GM23338 (cell line): ENCODE results near the gene FBN2. TPM values are rescaled to one million over a fixed set of nuclear protein-coding genes. Genes with fewer than 3 reads are reported as not detected.

Source experiments
- ATAC-seq: fragments of 200-7000 bp; cut with Tn5 transposase; 3 replicates; pipeline ENCODE4 v1.9.1; 2020
- DNase-seq: peaks from one replicate; pipeline ENCODE4 v3.0.0-alpha.2; 2015; ENCODE audit warnings: low spot score
- H2AFZ ChIP-seq: fragments of 200-600 bp; sonication (generic); 2 replicates; pipeline ENCODE4 v1.8.0; 2016; ENCODE audit warnings: antibody characterized with exemption, mild to moderate bottlenecking, moderate library complexity
- H3F3A ChIP-seq: fragments of 200-600 bp; sonication (generic); replicated peaks from 2 replicates; pipeline ENCODE4 v1.8.0; 2017; ENCODE audit warnings: antibody characterized with exemption, mixed run types, low read depth
- H3K27ac ChIP-seq: fragments of 200-600 bp; sonication (generic); 2 replicates; pipeline ENCODE4 v1.6.1; 2016; ENCODE audit warnings: low read depth
- H3K27me3 ChIP-seq: fragments of 200-600 bp; sonication (generic); 2 replicates; pipeline ENCODE4 v1.8.0; 2016; ENCODE audit warnings: mild to moderate bottlenecking, mixed run types, moderate library complexity; ENCODE audit not compliant: insufficient read depth
- H3K36me3 ChIP-seq: fragments of 200-600 bp; sonication (generic); 2 replicates; pipeline ENCODE4 v1.8.0; 2016; ENCODE audit warnings: mild to moderate bottlenecking; ENCODE audit not compliant: insufficient read depth
- H3K4me1 ChIP-seq: fragments of 200-600 bp; sonication (generic); 2 replicates; pipeline ENCODE4 v1.8.0; 2016; ENCODE audit warnings: mild to moderate bottlenecking, moderate library complexity; ENCODE audit not compliant: insufficient read depth
- H3K4me2 ChIP-seq: fragments of 200-600 bp; sonication (generic); 2 replicates; pipeline ENCODE4 v1.7.1; 2017; ENCODE audit warnings: mixed run types
- H3K4me3 ChIP-seq: fragments of 200-600 bp; sonication (generic); 2 replicates; pipeline ENCODE4 v1.6.1; 2016; ENCODE audit warnings: mixed run types
- H3K79me2 ChIP-seq: fragments of 200-600 bp; sonication (generic); replicated peaks from 2 replicates; pipeline ENCODE4 v1.8.0; 2017; ENCODE audit warnings: mild to moderate bottlenecking; ENCODE audit not compliant: insufficient read depth
- H3K9me2 ChIP-seq: fragments of 200-600 bp; sonication (generic); 2 replicates; pipeline ENCODE4 v1.8.0; 2017; ENCODE audit not compliant: insufficient read depth
- H4K20me1 ChIP-seq: fragments of 200-600 bp; sonication (generic); replicated peaks from 2 replicates; pipeline ENCODE4 v1.8.0; 2017; ENCODE audit warnings: mild to moderate bottlenecking; ENCODE audit not compliant: insufficient read depth
- H3K27ac Mint-ChIP-seq: 2 replicates; pipeline ENCODE4 v1.8.0; 2020; ENCODE audit warnings: inconsistent platforms, mild to moderate bottlenecking, moderate library complexity, mixed read lengths
- H3K27me3 Mint-ChIP-seq: 3 replicates; pipeline ENCODE4 v1.8.0; 2022; ENCODE audit warnings: low read depth, mild to moderate bottlenecking, moderate library complexity, mixed read lengths, inconsistent platforms; ENCODE audit not compliant: insufficient read depth, poor library complexity
- H3K36me3 Mint-ChIP-seq: 3 replicates; pipeline ENCODE4 v1.8.0; 2021; ENCODE audit warnings: low read depth, mild to moderate bottlenecking, inconsistent platforms, moderate library complexity, mixed read lengths
- H3K4me1 Mint-ChIP-seq: 3 replicates; pipeline ENCODE4 v1.8.0; 2020; ENCODE audit warnings: mild to moderate bottlenecking, inconsistent platforms, mixed read lengths
- H3K4me3 Mint-ChIP-seq: 3 replicates; pipeline ENCODE4 v1.8.0; 2021; ENCODE audit warnings: moderate library complexity, mild to moderate bottlenecking, inconsistent platforms, mixed read lengths
- H3K9me3 Mint-ChIP-seq: 3 replicates; pipeline ENCODE4 v1.8.0; 2020; ENCODE audit warnings: moderate library complexity, mild to moderate bottlenecking, inconsistent platforms, mixed read lengths
- CREB1 ChIP-seq: fragments of 250-450 bp; sonication (Bioruptor Pico); IDR thresholded peaks from 2 replicates; pipeline ENCODE4 v1.5.0; 2020; ENCODE audit warnings: low read depth, mild to moderate bottlenecking, moderate library complexity
- EZH2 ChIP-seq: fragments of 200-600 bp; sonication (generic); IDR thresholded peaks from one replicate; pipeline ENCODE4 v1.8.0; 2017; ENCODE audit warnings: antibody characterized with exemption, mild to moderate bottlenecking, low read depth; ENCODE audit not compliant: unreplicated experiment
- EZH2phosphoT487 ChIP-seq: fragments of 200-600 bp; sonication (generic); IDR thresholded peaks from one replicate; pipeline ENCODE4 v1.8.1; 2018; ENCODE audit warnings: antibody characterized with exemption; ENCODE audit not compliant: unreplicated experiment
- JUNB ChIP-seq: IDR thresholded peaks from one replicate; pipeline ENCODE4 v1.6.1; 2016; ENCODE audit warnings: antibody characterized with exemption; ENCODE audit not compliant: unreplicated experiment
- NANOG ChIP-seq: IDR thresholded peaks from 2 replicates; pipeline ENCODE4 v1.6.1; 2016; ENCODE audit warnings: antibody characterized with exemption, borderline replicate concordance
- POLR2AphosphoS5 ChIP-seq: IDR thresholded peaks from 2 replicates; pipeline ENCODE4 v1.6.1; 2016; ENCODE audit warnings: antibody characterized with exemption, low read depth
- ZNF114 ChIP-seq: fragments of 250-450 bp; sonication (Bioruptor Pico); IDR thresholded peaks from 2 replicates; pipeline ENCODE4 v1.5.0; 2020; ENCODE audit warnings: mild to moderate bottlenecking, moderate library complexity
- ZNF331 ChIP-seq: fragments of 250-450 bp; sonication (Bioruptor Pico); IDR thresholded peaks from 2 replicates; pipeline ENCODE4 v1.5.0; 2020; ENCODE audit warnings: low read depth, mild to moderate bottlenecking, moderate library complexity
- polyA plus RNA-seq: library from polyadenylated mRNA; unstranded; fragments of >200 nt; fragmentation: Nextera tagmentation; extraction: Ambion mirVana; gene quantifications from 2 replicates; pipeline ENCODE4 v1.2.1, GENCODE V29; 2016
- total RNA-seq: library from RNA; depleted of rRNA; stranded (reverse); fragments of >200 nt; shearing (Covaris generic); gene quantifications from 2 replicates; pipeline ENCODE4 v1.2.3, GENCODE V29; 2014
- TF ChIP-seq, protein P1 (sequence below): fragments of 250-450 bp; sonication (Bioruptor Pico); IDR thresholded peaks from 2 replicates; pipeline ENCODE4 v1.5.0; 2020; ENCODE audit warnings: mild to moderate bottlenecking, moderate library complexity
- TF ChIP-seq, protein P2 (sequence below): IDR thresholded peaks from 2 replicates; pipeline ENCODE4 v1.6.1; 2016; ENCODE audit warnings: antibody characterized with exemption
- TF ChIP-seq, protein P3 (sequence below): IDR thresholded peaks from one replicate; pipeline ENCODE4 v1.6.1; 2018; ENCODE audit warnings: antibody characterized with exemption; ENCODE audit not compliant: unreplicated experiment

Gene FBN2
- total and polyA plus RNA-seq, 2 experiments from 2014 or later: 2.6 to 13.6 TPM

DNA sequence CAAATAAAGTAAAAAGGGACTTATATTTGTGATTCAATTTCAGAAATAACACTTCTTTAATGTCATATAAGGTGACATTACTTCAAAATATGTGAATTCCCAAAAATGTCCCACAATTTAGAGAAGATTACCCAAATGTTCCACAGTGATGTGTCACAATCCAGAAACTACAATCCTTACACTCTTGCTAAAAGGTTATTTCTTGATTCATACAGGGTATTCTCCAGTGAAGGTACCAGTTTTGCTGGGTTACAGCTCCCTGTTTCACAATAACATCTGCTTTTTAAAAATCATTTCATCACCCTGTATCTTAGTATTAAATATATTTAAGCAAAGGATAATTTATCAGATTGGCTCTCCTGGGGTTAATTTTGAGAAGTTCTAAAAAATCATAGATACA is 11.0 kb downstream of the FBN2 start:
- no peaks in the 10 kb centered on the region for H3K27me3 ChIP-seq
- no peaks in the 10 kb centered on the region for H3K36me3 ChIP-seq

DNA sequence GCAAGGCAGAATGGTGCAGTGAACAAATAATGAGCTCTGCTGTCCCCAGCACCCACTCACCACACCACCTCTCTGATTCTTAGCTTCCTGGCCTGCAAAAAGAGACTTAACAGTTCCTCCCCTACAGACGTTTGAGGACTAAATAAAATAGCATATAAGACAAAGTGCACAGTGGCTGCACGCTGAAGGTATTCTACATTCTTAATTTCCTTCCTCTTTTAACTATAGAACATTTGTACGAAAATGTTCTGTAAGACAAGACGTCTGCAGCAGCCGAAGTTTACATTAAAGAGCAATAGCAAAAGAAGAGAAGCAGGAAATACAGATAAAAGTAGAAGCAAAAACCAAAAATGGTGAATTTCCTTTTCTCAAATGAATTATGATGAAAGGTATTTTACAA is 15.7 kb downstream of the FBN2 start:
- H3K4me1 ChIP-seq: no peaks in the 10 kb centered on the region
- no peak overlapping the region for H3K4me3 Mint-ChIP-seq
- H3K27me3 Mint-ChIP-seq: no peaks in the 10 kb centered on the region
- no peaks in the 10 kb centered on the region for H3F3A ChIP-seq
- no peak overlapping the region for H3K4me3 ChIP-seq
- H2AFZ ChIP-seq: no peak overlapping the region
- H3K4me1 Mint-ChIP-seq: no peaks in the 10 kb centered on the region
- H3K9me3 Mint-ChIP-seq: no peaks in the 10 kb centered on the region
- no peaks in the 10 kb centered on the region for H4K20me1 ChIP-seq
- H3K27ac Mint-ChIP-seq: no peak overlapping the region
- TF ChIP-seq ZNF331: no peak
- no peak for TF ChIP-seq NANOG
- TF ChIP-seq, protein P1, sequence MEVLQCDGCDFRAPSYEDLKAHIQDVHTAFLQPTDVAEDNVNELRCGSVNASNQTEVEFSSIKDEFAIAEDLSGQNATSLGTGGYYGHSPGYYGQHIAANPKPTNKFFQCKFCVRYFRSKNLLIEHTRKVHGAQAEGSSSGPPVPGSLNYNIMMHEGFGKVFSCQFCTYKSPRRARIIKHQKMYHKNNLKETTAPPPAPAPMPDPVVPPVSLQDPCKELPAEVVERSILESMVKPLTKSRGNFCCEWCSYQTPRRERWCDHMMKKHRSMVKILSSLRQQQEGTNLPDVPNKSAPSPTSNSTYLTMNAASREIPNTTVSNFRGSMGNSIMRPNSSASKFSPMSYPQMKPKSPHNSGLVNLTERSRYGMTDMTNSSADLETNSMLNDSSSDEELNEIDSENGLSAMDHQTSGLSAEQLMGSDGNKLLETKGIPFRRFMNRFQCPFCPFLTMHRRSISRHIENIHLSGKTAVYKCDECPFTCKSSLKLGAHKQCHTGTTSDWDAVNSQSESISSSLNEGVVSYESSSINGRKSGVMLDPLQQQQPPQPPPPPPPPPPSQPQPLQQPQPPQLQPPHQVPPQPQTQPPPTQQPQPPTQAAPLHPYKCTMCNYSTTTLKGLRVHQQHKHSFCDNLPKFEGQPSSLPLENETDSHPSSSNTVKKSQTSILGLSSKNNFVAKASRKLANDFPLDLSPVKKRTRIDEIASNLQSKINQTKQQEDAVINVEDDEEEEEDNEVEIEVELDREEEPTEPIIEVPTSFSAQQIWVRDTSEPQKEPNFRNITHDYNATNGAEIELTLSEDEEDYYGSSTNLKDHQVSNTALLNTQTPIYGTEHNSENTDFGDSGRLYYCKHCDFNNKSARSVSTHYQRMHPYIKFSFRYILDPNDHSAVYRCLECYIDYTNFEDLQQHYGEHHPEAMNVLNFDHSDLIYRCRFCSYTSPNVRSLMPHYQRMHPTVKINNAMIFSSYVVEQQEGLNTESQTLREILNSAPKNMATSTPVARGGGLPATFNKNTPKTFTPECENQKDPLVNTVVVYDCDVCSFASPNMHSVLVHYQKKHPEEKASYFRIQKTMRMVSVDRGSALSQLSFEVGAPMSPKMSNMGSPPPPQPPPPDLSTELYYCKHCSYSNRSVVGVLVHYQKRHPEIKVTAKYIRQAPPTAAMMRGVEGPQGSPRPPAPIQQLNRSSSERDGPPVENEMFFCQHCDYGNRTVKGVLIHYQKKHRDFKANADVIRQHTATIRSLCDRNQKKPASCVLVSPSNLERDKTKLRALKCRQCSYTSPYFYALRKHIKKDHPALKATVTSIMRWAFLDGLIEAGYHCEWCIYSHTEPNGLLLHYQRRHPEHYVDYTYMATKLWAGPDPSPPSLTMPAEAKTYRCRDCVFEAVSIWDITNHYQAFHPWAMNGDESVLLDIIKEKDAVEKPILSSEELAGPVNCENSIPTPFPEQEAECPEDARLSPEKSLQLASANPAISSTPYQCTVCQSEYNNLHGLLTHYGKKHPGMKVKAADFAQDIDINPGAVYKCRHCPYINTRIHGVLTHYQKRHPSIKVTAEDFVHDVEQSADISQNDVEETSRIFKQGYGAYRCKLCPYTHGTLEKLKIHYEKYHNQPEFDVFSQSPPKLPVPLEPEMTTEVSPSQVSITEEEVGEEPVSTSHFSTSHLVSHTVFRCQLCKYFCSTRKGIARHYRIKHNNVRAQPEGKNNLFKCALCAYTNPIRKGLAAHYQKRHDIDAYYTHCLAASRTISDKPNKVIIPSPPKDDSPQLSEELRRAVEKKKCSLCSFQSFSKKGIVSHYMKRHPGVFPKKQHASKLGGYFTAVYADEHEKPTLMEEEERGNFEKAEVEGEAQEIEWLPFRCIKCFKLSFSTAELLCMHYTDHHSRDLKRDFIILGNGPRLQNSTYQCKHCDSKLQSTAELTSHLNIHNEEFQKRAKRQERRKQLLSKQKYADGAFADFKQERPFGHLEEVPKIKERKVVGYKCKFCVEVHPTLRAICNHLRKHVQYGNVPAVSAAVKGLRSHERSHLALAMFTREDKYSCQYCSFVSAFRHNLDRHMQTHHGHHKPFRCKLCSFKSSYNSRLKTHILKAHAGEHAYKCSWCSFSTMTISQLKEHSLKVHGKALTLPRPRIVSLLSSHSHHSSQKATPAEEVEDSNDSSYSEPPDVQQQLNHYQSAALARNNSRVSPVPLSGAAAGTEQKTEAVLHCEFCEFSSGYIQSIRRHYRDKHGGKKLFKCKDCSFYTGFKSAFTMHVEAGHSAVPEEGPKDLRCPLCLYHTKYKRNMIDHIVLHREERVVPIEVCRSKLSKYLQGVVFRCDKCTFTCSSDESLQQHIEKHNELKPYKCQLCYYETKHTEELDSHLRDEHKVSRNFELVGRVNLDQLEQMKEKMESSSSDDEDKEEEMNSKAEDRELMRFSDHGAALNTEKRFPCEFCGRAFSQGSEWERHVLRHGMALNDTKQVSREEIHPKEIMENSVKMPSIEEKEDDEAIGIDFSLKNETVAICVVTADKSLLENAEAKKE (CRISPR knock-in tag): no peak
- no peak for TF ChIP-seq EZH2
- no peak for TF ChIP-seq POLR2AphosphoS5
- no peak for TF ChIP-seq EZH2phosphoT487
- TF ChIP-seq ZNF114 (CRISPR knock-in tag): no peak
- no peak for TF ChIP-seq CREB1 (CRISPR knock-in tag)
- TF ChIP-seq, protein P2, sequence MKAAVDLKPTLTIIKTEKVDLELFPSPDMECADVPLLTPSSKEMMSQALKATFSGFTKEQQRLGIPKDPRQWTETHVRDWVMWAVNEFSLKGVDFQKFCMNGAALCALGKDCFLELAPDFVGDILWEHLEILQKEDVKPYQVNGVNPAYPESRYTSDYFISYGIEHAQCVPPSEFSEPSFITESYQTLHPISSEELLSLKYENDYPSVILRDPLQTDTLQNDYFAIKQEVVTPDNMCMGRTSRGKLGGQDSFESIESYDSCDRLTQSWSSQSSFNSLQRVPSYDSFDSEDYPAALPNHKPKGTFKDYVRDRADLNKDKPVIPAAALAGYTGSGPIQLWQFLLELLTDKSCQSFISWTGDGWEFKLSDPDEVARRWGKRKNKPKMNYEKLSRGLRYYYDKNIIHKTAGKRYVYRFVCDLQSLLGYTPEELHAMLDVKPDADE: no peak
- TF ChIP-seq JUNB: no peak
- TF ChIP-seq, protein P3, sequence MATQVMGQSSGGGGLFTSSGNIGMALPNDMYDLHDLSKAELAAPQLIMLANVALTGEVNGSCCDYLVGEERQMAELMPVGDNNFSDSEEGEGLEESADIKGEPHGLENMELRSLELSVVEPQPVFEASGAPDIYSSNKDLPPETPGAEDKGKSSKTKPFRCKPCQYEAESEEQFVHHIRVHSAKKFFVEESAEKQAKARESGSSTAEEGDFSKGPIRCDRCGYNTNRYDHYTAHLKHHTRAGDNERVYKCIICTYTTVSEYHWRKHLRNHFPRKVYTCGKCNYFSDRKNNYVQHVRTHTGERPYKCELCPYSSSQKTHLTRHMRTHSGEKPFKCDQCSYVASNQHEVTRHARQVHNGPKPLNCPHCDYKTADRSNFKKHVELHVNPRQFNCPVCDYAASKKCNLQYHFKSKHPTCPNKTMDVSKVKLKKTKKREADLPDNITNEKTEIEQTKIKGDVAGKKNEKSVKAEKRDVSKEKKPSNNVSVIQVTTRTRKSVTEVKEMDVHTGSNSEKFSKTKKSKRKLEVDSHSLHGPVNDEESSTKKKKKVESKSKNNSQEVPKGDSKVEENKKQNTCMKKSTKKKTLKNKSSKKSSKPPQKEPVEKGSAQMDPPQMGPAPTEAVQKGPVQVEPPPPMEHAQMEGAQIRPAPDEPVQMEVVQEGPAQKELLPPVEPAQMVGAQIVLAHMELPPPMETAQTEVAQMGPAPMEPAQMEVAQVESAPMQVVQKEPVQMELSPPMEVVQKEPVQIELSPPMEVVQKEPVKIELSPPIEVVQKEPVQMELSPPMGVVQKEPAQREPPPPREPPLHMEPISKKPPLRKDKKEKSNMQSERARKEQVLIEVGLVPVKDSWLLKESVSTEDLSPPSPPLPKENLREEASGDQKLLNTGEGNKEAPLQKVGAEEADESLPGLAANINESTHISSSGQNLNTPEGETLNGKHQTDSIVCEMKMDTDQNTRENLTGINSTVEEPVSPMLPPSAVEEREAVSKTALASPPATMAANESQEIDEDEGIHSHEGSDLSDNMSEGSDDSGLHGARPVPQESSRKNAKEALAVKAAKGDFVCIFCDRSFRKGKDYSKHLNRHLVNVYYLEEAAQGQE: no peak
- no peak for ATAC-seq
- H3K4me2 ChIP-seq: no peak overlapping the region
- no peak for DNase-seq
- H3K36me3 ChIP-seq: no peaks in the 10 kb centered on the region
- no peaks in the 10 kb centered on the region for H3K9me2 ChIP-seq
- no peaks in the 10 kb centered on the region for H3K79me2 ChIP-seq
- H3K36me3 Mint-ChIP-seq: peaks cover 10% of the 10 kb centered on the region; the same call in 2 of the 3 replicates
- H3K27ac ChIP-seq: no peak overlapping the region
- H3K27me3 ChIP-seq: no peaks in the 10 kb centered on the region

More for the DNA sequence above, 11.0 kb downstream of the FBN2 start:
- Histone ChIP-seq H3K4me2 (no peak overlapping the region), H3K4me1 (no peaks in the 10 kb centered on the region), H3K9me2 (no peaks in the 10 kb centered on the region), H3K79me2 (no peaks in the 10 kb centered on the region), H3F3A (no peaks in the 10 kb centered on the region), H3K4me3 (no peak overlapping the region), H3K27ac (no peak overlapping the region), H4K20me1 (no peaks in the 10 kb centered on the region), H2AFZ (no peak overlapping the region)
- Mint-ChIP-seq H3K27ac (no peak overlapping the region), H3K36me3 (peaks cover 6% of the 10 kb centered on the region; the same call in 2 of the 3 replicates), H3K4me1 (peaks cover 5% of the 10 kb centered on the region; the same call in 2 of the 3 replicates), H3K9me3 (no peaks in the 10 kb centered on the region), H3K27me3 (no peaks in the 10 kb centered on the region), H3K4me3 (no peak overlapping the region)
- ATAC-seq: no peak
- no peak for DNase-seq
- TF ChIP-seq ZNF114 (CRISPR knock-in tag) (no peak), POLR2AphosphoS5 (no peak)
